ENCODE data around the gene DAGLA.
A peak's percentile ranks its signal among the peaks of the same experiment; 100 is the strongest.

The DAGLA gene

GRCh38 chr11:61764606-61765260 lies 84.5 kb downstream of the DAGLA start:
- DNase-seq (ENCODE audit: low spot score): no peak

- DNase-seq (ENCODE audit: low spot score): no peak
These were observed 85.5 kb downstream of the DAGLA start for GRCh38 chr11:61765550-61766253.

GRCh38 chr11:61766353-61766841 lies 86.2 kb downstream of the DAGLA start:
- DNase-seq (ENCODE audit: low spot score): no peak

GRCh38 chr11:61768376-61769076 lies 88.3 kb downstream of the DAGLA start:
- DNase-seq (ENCODE audit: low spot score): no peak

GRCh38 chr11:61769169-61769920 lies 89.2 kb downstream of the DAGLA start:
- DNase-seq (ENCODE audit: low spot score): no peak

- DNase-seq (ENCODE audit: low spot score): no peak
These were observed 89.9 kb downstream of the DAGLA start for GRCh38 chr11:61769946-61770683.

GRCh38 chr11:61771195-61771894 lies 91.2 kb downstream of the DAGLA start:
- DNase-seq (ENCODE audit: low spot score): no peak

GRCh38 chr11:61771985-61772455 lies 91.8 kb downstream of the DAGLA start:
- no peak for DNase-seq (ENCODE audit: low spot score)

- no peak for DNase-seq (ENCODE audit: low spot score)
These were observed 93.2 kb downstream of the DAGLA start for GRCh38 chr11:61773356-61773755.

- DNase-seq (ENCODE audit: low spot score): no peak
These were observed 93.6 kb downstream of the DAGLA start for GRCh38 chr11:61773809-61774208.

GRCh38 chr11:61774411-61774810 lies 94.2 kb downstream of the DAGLA start:
- DNase-seq (ENCODE audit: low spot score): no peak

- no peak for DNase-seq (ENCODE audit: low spot score)
These were observed 94.9 kb downstream of the DAGLA start for GRCh38 chr11:61775106-61775505.

GRCh38 chr11:61775606-61776554 lies 95.7 kb downstream of the DAGLA start:
- DNase-seq (ENCODE audit: low spot score): no peak

- DNase-seq (ENCODE audit: low spot score): peak; percentile 75
These were observed 96.4 kb downstream of the DAGLA start for GRCh38 chr11:61776561-61777075.

GRCh38 chr11:61777234-61778090 lies 97.3 kb downstream of the DAGLA start:
- no peak for DNase-seq (ENCODE audit: low spot score)

- no peak for DNase-seq (ENCODE audit: low spot score)
These were observed 98.2 kb downstream of the DAGLA start for GRCh38 chr11:61778357-61778886.

- no peak for DNase-seq (ENCODE audit: low spot score)
These were observed 98.9 kb downstream of the DAGLA start for GRCh38 chr11:61778920-61779650.

Measured in globus pallidus (tissue), 1 donor.